GM18951 (cell line): Measurements from ENCODE around the gene INPP1.
"Not testable (repeated sequence)": the region's sequence is repeated elsewhere in the genome, so short reads cannot be mapped to it uniquely, and the experiment has no call there.

Experiments used
- POLR2A ChIP-seq: IDR thresholded peaks from 4 replicates; pipeline ENCODE4 v1.6.1; 2011; ENCODE audit warnings: mild to moderate bottlenecking; ENCODE audit not compliant: insufficient read length, insufficient read depth; ENCODE audit errors: extremely low read depth
- in situ Hi-C: fragments of 300-500 bp; cut with MboI; formaldehyde crosslinking; loops from one replicate; pipeline ENCODE4 v1.12.0; 2022; ENCODE audit warnings: low sequenced_read_pairs, mixed read lengths, inconsistent platforms; ENCODE audit not compliant: unreplicated experiment

The INPP1 gene

DNA sequence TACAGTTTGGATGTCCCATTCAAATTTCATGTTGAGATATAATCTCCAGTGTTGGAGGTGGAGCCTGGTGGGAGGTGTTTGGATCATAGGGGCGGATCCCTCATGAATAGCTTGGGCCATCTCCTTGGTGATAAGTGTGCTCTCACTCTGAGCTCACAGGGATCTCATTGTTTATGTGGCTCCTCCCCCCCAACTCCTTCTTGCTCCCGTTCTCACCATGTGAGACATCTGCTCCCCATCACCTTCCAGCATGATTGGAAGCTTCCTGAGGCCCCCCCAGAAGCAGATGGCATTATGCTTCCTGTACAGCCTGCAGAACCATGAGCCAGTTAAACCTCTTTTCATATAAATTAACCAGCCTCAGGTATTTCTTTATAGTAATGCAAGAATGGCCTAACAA lies 3.0 kb upstream of the INPP1 start:
- TF ChIP-seq POLR2A = no peak
- in situ Hi-C loops = no loop called here

DNA sequence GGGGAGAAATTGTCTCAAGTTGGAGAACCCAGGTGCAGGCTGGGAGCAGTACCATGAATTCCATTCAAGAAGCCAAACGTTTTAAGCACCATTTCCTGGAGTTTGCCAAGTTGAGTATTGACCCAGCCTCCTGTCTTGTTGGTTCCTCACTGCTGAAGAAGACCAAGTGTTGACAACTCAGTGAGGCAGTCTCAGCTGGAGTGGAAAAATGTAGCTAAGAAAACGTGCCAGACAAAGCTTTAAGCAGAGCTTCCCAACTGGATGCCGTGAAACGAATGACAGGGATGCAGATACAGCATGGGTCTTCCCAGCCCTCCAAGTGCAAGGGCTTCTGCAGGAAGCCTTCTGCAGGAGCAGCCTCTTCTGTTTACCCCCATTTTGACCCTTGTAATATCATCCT lies 778 bp upstream of the INPP1 start:
- in situ Hi-C loops = no loop called here
- no peak for TF ChIP-seq POLR2A

- no peak for TF ChIP-seq POLR2A
- in situ Hi-C loops = no loop called here
These were observed 277 bp upstream of the INPP1 start for GRCh38 chr2:190343089-190343535.

- no peak for TF ChIP-seq POLR2A
- in situ Hi-C loops = no loop called here
These were observed 963 bp downstream of the INPP1 start for GRCh38 chr2:190344276-190344827.

- TF ChIP-seq POLR2A = no peak
- in situ Hi-C loops = no loop called here
These were observed 7.0 kb downstream of the INPP1 start for GRCh38 chr2:190350371-190350770.

DNA sequence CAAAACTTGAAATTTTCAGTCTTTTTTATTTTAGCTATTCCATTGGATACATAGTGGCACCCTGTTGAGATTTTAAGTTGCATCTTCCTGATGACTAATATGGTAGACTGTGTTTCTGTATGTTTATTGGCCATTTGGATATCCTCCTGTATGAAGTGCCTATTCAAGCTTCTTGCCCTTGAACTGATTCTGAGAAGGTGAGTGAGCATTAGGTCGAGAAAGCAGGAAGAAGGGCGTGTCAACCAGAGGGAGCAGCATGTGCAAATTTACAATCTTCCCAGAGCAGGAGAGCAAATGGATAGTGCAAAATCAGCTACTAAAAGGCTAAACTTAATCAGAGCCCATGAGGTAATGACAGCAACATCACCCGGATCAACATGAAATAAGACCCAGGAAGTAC lies 8.6 kb downstream of the INPP1 start:
- in situ Hi-C loops = no loop called here
- TF ChIP-seq POLR2A = no peak

- in situ Hi-C loops = no loop called here
- TF ChIP-seq POLR2A = no peak
These were observed 9.5 kb downstream of the INPP1 start for GRCh38 chr2:190352668-190353536.

DNA sequence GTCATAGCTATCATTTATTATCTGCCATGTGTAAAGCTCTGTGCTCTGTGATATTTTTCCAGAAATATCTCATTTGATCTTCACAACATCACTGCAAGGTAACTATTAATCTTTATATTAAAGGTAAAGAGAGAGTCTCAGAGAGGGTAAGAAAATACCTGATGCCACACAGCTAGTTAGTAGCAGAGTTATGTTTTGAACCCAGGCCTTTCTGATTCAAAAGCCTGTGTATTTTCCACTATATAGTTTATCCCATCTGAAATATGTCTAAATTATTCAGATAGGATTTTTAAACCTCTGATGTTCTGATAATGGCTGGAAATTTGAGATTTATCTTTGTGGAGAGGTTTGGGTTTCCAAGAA lies 10.1 kb downstream of the INPP1 start:
- TF ChIP-seq POLR2A = no peak
- in situ Hi-C loops = no loop called here

DNA sequence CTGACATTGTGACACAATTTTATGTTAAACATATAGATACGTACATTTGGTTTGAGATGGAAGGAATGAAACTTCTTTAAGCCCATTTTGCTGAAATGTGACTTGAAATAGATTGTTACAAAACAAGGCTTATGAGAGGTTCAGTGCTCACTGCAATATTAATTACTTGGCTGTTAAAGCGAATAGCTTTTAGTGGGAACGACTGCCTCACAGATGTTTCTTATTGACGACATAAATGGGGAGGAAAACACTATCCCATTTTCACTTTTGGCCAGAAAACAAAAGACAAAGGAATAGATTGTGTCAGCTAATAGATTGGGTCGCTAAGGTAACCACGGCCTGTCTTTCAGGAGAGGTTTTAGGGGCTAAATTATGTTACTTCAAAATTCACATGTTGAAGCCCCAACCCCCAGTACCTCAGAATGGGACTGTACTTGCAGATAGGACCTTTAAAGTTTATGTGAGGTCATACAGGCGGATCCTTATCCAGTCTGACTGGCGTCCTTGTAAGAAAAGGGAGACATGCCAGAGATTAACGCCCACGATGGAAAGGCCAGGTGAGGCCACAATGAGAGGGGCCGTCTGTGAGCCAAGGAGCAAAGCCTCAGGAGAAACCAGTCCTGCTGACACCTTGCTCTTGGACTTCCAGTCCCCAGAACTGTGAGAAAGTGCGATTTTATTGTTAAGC lies 10.8 kb downstream of the INPP1 start:
- no peak for TF ChIP-seq POLR2A
- in situ Hi-C loops = no loop called here

DNA sequence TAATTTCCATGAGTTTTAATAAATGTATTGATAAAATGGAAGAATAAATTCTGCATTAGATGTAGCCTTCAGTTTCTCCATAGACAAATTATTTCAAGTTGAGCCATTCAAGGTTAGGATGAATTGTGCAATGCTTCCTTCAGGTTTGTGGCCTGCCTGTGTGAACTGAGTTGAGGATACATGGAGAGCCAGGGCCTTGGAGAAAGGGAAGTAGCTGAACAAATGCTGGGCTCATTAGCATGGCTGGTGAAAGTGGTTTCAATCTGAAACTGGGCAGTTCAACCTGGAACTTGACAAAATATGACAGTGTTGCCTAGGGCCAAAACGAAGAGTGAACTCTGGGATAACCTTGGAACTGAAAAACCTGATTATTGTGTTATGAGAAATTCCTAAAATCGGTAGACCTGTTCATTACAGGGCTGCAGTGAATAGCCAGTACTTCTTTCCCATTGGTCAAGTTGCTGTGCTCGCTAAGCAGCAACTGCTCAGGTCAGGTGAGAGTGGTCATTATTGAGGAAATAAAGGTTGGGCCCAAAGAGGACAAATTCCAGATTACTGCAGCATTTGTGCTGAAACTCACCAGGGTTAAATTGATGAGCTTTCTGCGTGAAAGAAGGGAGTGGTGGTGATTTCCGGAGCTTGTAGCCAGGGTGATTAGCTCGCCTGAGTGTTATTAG lies 12.7 kb downstream of the INPP1 start:
- no peak for TF ChIP-seq POLR2A
- in situ Hi-C loops = no loop called here

GRCh38 chr2:190357600-190357999 lies 14.2 kb downstream of the INPP1 start:
- no peak for TF ChIP-seq POLR2A
- in situ Hi-C loops = no loop called here

DNA sequence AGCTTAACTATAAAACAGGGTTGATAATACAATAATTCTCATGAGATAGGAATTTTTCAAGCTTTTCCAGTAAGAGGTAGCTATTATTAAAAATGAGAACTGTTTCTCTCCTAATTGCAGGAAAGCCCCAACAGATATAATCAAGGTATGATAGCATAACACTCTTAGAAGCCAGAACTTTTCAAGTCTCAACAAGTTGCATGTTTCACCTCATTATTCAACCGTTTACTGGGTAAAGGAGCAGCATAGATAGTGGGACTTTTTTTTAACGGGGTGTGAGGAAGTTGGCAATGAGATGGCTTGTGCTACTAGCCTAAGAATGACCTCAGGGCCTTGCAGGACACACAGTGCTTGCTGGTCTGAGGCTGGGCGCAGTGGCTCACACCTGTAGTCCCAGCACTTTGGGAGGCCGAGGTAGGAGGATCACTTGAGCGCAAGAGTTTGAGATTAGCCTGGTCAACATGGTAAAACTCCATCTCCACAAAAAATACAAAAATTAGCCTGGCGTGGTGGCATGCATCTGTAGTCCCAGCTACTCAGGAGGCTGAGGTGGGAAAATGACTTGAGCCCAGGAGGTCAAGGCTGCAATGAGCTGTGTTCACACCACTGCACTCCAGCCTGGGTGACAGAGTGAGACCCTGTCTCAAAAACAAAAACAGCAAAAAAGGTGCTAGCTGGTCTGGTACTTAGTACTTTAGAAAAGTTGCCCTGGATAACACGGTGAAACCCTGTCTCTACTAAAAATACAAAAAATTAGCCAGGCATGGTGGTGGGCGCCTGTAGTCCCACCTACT lies 15.5 kb downstream of the INPP1 start:
- in situ Hi-C loops = not testable (repeated sequence)

- no peak for TF ChIP-seq POLR2A
- in situ Hi-C loops = no loop called here
These were observed 17.2 kb downstream of the INPP1 start for GRCh38 chr2:190360561-190360960.

DNA sequence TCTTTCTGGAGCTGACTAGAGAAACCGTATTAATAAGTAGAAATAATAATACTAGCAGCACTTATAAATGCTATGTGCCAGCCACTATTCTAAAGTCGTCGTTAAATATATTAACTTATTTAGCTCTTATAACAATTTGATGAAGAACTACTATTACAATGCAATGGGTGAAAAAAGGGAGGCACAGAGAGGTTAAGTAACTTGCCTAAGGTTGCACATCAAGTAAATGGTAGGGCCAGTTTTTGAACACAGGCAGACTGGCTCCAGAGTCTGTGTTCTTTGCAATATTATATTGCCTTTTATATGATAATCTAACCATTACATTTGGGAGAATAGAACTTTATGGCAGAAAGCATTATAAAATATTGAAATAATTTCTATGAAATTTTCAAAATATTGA lies 17.6 kb downstream of the INPP1 start:
- TF ChIP-seq POLR2A = no peak
- in situ Hi-C loops = no loop called here
